Neural progenitor cell (in vitro differentiated cells): ENCODE measurements around the gene TPSD1. TPM values are rescaled to one million over a fixed set of nuclear protein-coding genes. Genes with fewer than 3 reads are reported as not detected.

Experiments used
- DNase-seq: peaks from one replicate; pipeline ENCODE4 v3.0.0-alpha.2; 2016; ENCODE audit warnings: low spot score
- H2AFZ ChIP-seq: fragments of 200-600 bp; sonication (generic); replicated peaks from 2 replicates; pipeline ENCODE4 v1.6.1; 2016; ENCODE audit warnings: antibody characterized with exemption
- H3F3A ChIP-seq: fragments of 200-600 bp; sonication (generic); 2 replicates; pipeline ENCODE4 v1.6.1; 2016; ENCODE audit warnings: antibody characterized with exemption, low read depth
- H3K27ac ChIP-seq: fragments of 200-600 bp; sonication (generic); 2 replicates; pipeline ENCODE4 v1.5.1; 2016; ENCODE audit warnings: mild to moderate bottlenecking
- H3K27me3 ChIP-seq: fragments of 200-600 bp; sonication (generic); 2 replicates; pipeline ENCODE4 v1.6.1; 2016; ENCODE audit warnings: mild to moderate bottlenecking, moderate library complexity
- H3K36me3 ChIP-seq: fragments of 200-600 bp; sonication (generic); 2 replicates; pipeline ENCODE4 v1.5.1; 2016
- H3K4me1 ChIP-seq: fragments of 200-600 bp; sonication (generic); 2 replicates; pipeline ENCODE4 v1.6.1; 2016; ENCODE audit warnings: mixed run types
- H3K4me2 ChIP-seq: fragments of 200-600 bp; sonication (generic); 2 replicates; pipeline ENCODE4 v1.6.1; 2016
- H3K4me3 ChIP-seq: fragments of 200-600 bp; sonication (generic); 2 replicates; pipeline ENCODE4 v1.5.1; 2016
- H3K79me2 ChIP-seq: fragments of 200-600 bp; sonication (generic); 2 replicates; pipeline ENCODE4 v1.6.1; 2016; ENCODE audit warnings: low read depth
- H3K9ac ChIP-seq: fragments of 200-600 bp; sonication (generic); 2 replicates; pipeline ENCODE4 v1.6.1; 2016
- H3K9me3 ChIP-seq: fragments of 200-600 bp; sonication (generic); 2 replicates; pipeline ENCODE4 v1.5.1; 2016; ENCODE audit warnings: low read depth
- H4K20me1 ChIP-seq: fragments of 200-600 bp; sonication (generic); 2 replicates; pipeline ENCODE4 v1.6.1; 2016; ENCODE audit warnings: low read depth
- H3K27ac Mint-ChIP-seq: 3 replicates; pipeline ENCODE4 v1.8.0; 2021; ENCODE audit warnings: mixed read lengths
- H3K27me3 Mint-ChIP-seq: 2 replicates; pipeline ENCODE4 v1.8.0; 2022; ENCODE audit warnings: low read depth, mild to moderate bottlenecking, inconsistent platforms, moderate library complexity, mixed read lengths; ENCODE audit not compliant: insufficient read depth
- H3K36me3 Mint-ChIP-seq: 3 replicates; pipeline ENCODE4 v1.8.0; 2021; ENCODE audit warnings: mixed read lengths
- H3K4me1 Mint-ChIP-seq: 3 replicates; pipeline ENCODE4 v1.8.0; 2021; ENCODE audit warnings: mixed read lengths
- H3K4me3 Mint-ChIP-seq: 3 replicates; pipeline ENCODE4 v1.8.0; 2021; ENCODE audit warnings: mild to moderate bottlenecking, moderate library complexity, mixed read lengths
- H3K9me3 Mint-ChIP-seq: 3 replicates; pipeline ENCODE4 v1.8.0; 2020; ENCODE audit warnings: mixed read lengths
- EZH2 ChIP-seq: fragments of 200-600 bp; sonication (generic); IDR thresholded peaks from 2 replicates; pipeline ENCODE4 v1.6.1; 2017; ENCODE audit warnings: antibody characterized with exemption, mild to moderate bottlenecking, moderate library complexity
- EZH2phosphoT487 ChIP-seq: fragments of 200-600 bp; sonication (generic); IDR thresholded peaks from 2 replicates; pipeline ENCODE4 v1.6.1; 2017; ENCODE audit warnings: antibody characterized with exemption
- total RNA-seq: library from RNA; depleted of rRNA; stranded (reverse); fragments of >200 nt; gene quantifications from 2 replicates; pipeline ENCODE4 v1.2.3, GENCODE V29; 2015; ENCODE audit warnings: low replicate concordance
- TF ChIP-seq, protein P1 (sequence below): fragments of 200-600 bp; sonication (generic); IDR thresholded peaks from 2 replicates; pipeline ENCODE4 v1.5.1; 2017; ENCODE audit warnings: antibody characterized with exemption, mild to moderate bottlenecking

TPSD1 gene
- total RNA-seq, 1 donor from 2014 or later, result not detected

DNA sequence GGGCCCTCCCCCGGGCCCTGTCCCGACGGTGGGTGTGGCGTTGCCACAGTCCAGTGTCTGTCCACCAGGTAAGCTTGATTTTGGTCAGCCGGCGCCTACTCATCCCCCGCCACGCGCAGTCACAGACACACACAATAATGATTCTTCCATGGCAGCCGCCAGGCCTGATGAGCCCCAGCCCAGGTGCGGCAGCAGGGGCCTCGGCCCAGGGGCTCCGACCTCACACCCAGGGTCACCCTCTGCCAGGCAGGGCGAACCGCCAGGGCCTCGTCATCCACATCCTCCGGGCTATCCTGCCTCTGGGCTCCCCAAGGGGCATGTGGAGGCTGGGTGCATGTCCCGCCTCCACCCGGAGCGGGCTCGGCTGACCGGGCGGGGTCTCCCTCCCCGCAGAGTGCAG is 38.3 kb upstream of the TPSD1 start:
- Mint-ChIP-seq H3K36me3 (no peaks in the 10 kb centered on the region), H3K4me1 (no peaks in the 10 kb centered on the region), H3K9me3 (no peaks in the 10 kb centered on the region), H3K27ac (no peak overlapping the region), H3K4me3 (no peak overlapping the region), H3K27me3 (no peaks in the 10 kb centered on the region)
- H3K9me3 ChIP-seq, result no peaks in the 10 kb centered on the region
- no peaks in the 10 kb centered on the region for H3K79me2 ChIP-seq
- H3K36me3 ChIP-seq, result no peaks in the 10 kb centered on the region
- no peak overlapping the region for H3K27ac ChIP-seq
- H3K4me3 ChIP-seq, result no peak overlapping the region
- no peaks in the 10 kb centered on the region for H4K20me1 ChIP-seq
- no peak overlapping the region for H2AFZ ChIP-seq
- H3K9ac ChIP-seq, result no peak overlapping the region
- H3F3A ChIP-seq, result no peaks in the 10 kb centered on the region
- H3K4me2 ChIP-seq, result no peak overlapping the region
- TF ChIP-seq, protein P1, sequence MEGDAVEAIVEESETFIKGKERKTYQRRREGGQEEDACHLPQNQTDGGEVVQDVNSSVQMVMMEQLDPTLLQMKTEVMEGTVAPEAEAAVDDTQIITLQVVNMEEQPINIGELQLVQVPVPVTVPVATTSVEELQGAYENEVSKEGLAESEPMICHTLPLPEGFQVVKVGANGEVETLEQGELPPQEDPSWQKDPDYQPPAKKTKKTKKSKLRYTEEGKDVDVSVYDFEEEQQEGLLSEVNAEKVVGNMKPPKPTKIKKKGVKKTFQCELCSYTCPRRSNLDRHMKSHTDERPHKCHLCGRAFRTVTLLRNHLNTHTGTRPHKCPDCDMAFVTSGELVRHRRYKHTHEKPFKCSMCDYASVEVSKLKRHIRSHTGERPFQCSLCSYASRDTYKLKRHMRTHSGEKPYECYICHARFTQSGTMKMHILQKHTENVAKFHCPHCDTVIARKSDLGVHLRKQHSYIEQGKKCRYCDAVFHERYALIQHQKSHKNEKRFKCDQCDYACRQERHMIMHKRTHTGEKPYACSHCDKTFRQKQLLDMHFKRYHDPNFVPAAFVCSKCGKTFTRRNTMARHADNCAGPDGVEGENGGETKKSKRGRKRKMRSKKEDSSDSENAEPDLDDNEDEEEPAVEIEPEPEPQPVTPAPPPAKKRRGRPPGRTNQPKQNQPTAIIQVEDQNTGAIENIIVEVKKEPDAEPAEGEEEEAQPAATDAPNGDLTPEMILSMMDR, result no peak
- TF ChIP-seq EZH2, result no peak
- no peaks in the 10 kb centered on the region for H3K4me1 ChIP-seq
- H3K27me3 ChIP-seq, result no peaks in the 10 kb centered on the region
- no peak for DNase-seq

DNA sequence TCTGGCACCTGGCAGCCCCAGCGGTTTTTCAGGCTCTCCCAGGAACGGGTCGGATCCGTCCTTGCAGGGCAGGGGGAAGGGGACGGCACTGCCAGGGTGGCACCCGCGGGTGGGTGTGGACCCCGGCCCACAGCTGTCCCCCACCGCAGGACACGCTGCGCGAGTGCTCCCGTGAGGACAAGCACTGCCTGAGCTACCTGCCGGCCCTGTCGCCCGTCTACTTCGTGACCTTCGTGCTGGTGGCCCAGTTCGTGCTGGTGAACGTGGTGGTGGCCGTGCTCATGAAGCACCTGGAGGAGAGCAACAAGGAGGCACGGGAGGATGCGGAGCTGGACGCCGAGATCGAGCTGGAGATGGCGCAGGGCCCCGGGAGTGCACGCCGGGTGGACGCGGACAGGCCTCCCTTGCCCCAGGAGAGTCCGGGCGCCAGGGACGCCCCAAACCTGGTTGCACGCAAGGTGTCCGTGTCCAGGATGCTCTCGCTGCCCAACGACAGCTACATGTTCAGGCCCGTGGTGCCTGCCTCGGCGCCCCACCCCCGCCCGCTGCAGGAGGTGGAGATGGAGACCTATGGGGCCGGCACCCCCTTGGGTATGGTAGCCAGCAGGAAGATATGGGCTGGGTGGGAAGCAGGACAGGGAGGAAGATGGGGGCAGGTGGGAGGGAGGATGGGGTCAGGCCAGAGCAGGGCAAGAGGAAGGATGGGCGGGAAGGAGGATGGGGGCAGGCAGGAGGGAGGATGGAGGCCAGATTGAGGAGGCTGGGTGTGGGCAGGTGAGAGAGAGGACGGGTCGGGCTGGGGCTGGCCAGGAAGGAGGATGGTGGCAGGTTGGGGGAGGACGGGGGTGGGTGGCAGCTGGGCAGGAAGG is 37.6 kb upstream of the TPSD1 start:
- H3K36me3 ChIP-seq, result no peaks in the 10 kb centered on the region
- H3K4me1 ChIP-seq, result no peaks in the 10 kb centered on the region
- H3K27ac ChIP-seq, result no peak overlapping the region
- no peak for DNase-seq
- TF ChIP-seq EZH2phosphoT487 (no peak), EZH2 (no peak)
- TF ChIP-seq, protein P1, result no peak
- Mint-ChIP-seq H3K9me3 (no peaks in the 10 kb centered on the region), H3K27me3 (no peaks in the 10 kb centered on the region), H3K4me3 (no peak overlapping the region), H3K36me3 (no peaks in the 10 kb centered on the region), H3K27ac (no peak overlapping the region), H3K4me1 (no peaks in the 10 kb centered on the region)
- no peaks in the 10 kb centered on the region for H4K20me1 ChIP-seq
- H3K4me3 ChIP-seq, result no peak overlapping the region
- no peaks in the 10 kb centered on the region for H3K27me3 ChIP-seq
- no peaks in the 10 kb centered on the region for H3F3A ChIP-seq
- no peak overlapping the region for H2AFZ ChIP-seq
- H3K9ac ChIP-seq, result no peak overlapping the region
- no peak overlapping the region for H3K4me2 ChIP-seq
- no peaks in the 10 kb centered on the region for H3K9me3 ChIP-seq
- H3K79me2 ChIP-seq, result no peaks in the 10 kb centered on the region

DNA sequence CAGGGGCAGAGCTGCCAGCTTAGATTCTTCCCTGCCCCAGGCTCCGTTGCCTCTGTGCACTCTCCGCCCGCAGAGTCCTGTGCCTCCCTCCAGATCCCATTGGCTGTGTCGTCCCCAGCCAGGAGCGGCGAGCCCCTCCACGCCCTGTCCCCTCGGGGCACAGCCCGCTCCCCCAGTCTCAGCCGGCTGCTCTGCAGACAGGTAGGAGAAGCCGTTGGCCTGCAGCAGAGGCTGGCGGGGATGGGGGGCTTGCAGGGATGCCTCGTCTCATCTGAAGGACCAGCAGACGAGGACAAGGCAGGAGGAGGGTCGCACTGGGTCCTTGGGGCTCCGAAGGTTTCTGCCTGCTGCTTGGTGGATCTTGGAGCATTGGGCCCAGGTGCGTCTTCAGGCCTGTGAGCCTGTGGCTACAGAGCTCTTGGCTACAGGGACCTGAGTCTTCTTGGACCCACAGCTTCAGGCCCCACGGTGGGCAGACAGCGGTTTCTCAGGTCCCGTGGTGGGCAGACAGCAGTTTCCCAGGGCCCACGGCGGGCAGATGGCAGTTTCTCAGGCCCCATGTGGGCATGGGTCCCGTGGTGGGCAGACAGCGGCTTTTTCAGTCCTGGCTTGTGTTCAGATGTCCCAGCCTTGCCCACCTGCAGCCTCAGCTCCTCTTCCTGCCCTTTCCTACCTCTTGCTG is 36.8 kb upstream of the TPSD1 start:
- no peaks in the 10 kb centered on the region for H3K9me3 ChIP-seq
- TF ChIP-seq EZH2phosphoT487, result no peak
- TF ChIP-seq, protein P1, result no peak
- H4K20me1 ChIP-seq, result no peaks in the 10 kb centered on the region
- Mint-ChIP-seq H3K4me1 (no peaks in the 10 kb centered on the region), H3K36me3 (no peaks in the 10 kb centered on the region), H3K9me3 (no peaks in the 10 kb centered on the region), H3K4me3 (no peak overlapping the region), H3K27me3 (peaks cover 2% of the 10 kb centered on the region), H3K27ac (no peak overlapping the region)
- no peak overlapping the region for H3K4me2 ChIP-seq
- H3K79me2 ChIP-seq, result no peaks in the 10 kb centered on the region
- no peak overlapping the region for H3K4me3 ChIP-seq
- no peaks in the 10 kb centered on the region for H3K27me3 ChIP-seq
- no peaks in the 10 kb centered on the region for H3F3A ChIP-seq
- no peaks in the 10 kb centered on the region for H3K4me1 ChIP-seq
- H2AFZ ChIP-seq, result no peak overlapping the region
- DNase-seq, result no peak
- H3K9ac ChIP-seq, result no peak overlapping the region
- no peaks in the 10 kb centered on the region for H3K36me3 ChIP-seq
- no peak overlapping the region for H3K27ac ChIP-seq
